Measurements from ENCODE around the gene GSTT4.

DNA sequence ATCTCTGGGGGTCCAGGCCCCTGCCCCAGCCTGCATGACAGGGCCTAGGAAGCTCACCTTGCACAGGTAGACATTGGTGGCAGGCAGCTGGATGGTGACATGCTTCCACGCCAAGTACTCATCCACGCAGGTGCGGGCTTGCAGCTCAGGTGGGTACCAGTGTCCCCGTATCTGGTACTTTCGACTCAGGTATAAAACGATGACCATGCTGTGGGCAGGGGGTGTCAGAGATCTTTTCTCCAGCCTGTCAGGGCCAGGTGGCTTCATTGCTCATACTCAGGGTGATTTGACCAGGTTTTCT, 1.6 kb upstream of the GSTT4 start:
- TF ChIP-seq POLR2AphosphoS5 (IDR thresholded peaks at IDR 0.05; ENCODE audit: borderline replicate concordance, low read depth, low read length) (no peak), EZH2 (IDR thresholded peaks at IDR 0.05) (no peak), FOXP2 (optimal IDR thresholded peaks at IDR 0.05; ENCODE audit: control extremely low read depth, extremely low read length, insufficient read depth) (no peak)

Measured in SK-N-MC (cell line).